GM12865 (cell line): ENCODE results near the gene RFNG.

Experiments
- DNase-seq: peaks from one replicate; pipeline ENCODE4 v3.0.0; 2010; ENCODE audit warnings: low read depth
- H3K4me3 ChIP-seq: 2 replicates; pipeline ENCODE4 v1.5.1; 2011; ENCODE audit warnings: mild to moderate bottlenecking, low read depth, low read length, control low read depth
- TF ChIP-seq, protein P1 (sequence below): IDR thresholded peaks from 2 replicates; pipeline ENCODE4 v1.5.1; 2011; ENCODE audit warnings: low read length, control low read depth, low read depth, inconsistent platforms; ENCODE audit not compliant: insufficient read depth; ENCODE audit errors: missing control alignments

The RFNG gene

DNA sequence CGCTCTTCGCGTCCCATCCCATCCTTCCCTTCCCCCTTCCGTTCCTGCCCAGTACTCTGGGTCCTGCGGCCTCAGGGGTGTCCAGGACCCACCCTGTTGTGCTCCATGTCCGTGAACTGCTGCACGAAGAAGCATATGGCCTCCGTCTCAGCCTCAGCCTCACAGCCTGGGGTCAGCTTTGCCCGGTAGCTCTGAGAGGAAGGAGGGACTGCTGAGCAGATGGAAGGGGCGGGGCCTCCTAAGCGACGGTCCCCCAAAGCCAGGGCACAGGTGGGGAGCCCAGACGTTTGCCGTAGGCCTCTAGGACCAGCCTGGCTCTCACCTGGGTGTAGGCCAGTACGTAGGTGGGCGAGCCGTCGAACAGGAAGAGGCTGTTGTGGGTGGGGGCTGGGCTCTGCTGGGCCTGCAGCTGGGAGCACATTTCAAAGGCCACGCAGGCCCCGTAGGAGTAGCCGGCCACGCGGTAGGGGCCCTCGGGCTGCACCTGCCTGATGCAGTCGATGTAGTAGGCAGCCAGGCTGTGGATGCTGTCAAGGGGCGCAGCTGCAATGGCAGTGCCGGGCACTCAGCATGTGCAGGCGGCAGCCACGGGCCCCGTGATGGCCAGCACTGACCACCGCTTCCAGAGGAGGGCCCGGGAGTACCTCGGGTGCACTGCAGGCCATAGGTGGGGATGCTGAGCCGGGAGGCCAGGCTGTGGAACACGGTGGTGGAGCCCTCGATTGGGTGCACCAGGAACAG is 28.6 kb upstream of the RFNG start:
- H3K4me3 ChIP-seq: no peak overlapping the region
- no peak for DNase-seq
- TF ChIP-seq, protein P1, sequence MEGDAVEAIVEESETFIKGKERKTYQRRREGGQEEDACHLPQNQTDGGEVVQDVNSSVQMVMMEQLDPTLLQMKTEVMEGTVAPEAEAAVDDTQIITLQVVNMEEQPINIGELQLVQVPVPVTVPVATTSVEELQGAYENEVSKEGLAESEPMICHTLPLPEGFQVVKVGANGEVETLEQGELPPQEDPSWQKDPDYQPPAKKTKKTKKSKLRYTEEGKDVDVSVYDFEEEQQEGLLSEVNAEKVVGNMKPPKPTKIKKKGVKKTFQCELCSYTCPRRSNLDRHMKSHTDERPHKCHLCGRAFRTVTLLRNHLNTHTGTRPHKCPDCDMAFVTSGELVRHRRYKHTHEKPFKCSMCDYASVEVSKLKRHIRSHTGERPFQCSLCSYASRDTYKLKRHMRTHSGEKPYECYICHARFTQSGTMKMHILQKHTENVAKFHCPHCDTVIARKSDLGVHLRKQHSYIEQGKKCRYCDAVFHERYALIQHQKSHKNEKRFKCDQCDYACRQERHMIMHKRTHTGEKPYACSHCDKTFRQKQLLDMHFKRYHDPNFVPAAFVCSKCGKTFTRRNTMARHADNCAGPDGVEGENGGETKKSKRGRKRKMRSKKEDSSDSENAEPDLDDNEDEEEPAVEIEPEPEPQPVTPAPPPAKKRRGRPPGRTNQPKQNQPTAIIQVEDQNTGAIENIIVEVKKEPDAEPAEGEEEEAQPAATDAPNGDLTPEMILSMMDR: no peak

DNA sequence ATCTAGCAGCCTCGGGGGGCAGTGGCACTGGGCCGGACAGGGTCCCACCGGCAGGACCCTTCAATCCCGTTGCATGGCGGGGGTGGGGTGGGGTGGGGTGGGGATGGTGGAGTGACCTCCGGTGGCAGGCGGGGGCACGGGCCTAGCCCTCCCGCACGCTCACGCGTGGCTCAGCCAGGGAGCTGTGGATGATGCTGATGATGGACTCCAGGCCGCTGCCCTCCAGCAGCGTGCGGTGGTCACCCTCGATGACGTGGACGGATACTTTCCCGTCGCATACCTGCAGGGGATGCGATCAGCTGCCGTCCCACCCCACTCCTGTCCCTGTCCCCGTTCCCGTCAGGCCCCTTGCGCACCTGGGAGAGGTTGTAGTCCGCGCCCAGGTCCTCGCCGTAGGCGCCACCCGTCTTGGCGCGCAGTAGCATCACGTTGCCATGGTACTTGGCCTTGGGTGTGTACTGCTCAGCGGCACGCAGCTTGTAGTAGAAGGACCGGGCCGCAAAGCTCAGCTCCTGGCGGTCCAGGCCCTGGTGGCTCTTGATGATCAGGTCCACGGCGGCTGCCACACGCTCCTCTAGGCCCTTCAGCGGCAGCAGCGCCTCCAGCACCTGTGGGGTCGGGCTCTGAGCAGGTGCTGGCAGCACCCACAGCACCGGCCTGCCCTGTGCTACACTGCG is 27.5 kb upstream of the RFNG start:
- no peak overlapping the region for H3K4me3 ChIP-seq
- no peak for DNase-seq
- TF ChIP-seq, protein P1: no peak

DNA sequence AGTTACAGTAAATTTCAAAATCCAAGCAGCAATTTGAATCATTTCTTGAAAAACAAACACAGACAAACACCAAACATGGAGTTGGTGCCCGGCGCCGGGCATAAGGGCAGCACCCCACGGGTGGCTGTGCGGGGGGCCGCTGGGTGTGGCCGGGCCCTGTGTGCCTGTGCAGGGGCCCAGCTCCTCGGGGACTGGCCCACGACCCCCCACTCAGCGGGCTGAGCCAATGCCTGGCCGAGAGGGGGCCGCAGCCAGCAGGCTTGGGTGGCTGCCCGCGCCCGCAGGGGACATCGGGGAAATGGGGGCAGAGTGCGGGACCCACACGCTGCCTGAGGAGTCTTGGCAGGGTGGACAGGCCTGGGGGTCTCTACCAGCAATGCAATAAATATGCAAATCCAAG is 26.8 kb upstream of the RFNG start:
- DNase-seq: no peak
- H3K4me3 ChIP-seq: no peak overlapping the region

DNA sequence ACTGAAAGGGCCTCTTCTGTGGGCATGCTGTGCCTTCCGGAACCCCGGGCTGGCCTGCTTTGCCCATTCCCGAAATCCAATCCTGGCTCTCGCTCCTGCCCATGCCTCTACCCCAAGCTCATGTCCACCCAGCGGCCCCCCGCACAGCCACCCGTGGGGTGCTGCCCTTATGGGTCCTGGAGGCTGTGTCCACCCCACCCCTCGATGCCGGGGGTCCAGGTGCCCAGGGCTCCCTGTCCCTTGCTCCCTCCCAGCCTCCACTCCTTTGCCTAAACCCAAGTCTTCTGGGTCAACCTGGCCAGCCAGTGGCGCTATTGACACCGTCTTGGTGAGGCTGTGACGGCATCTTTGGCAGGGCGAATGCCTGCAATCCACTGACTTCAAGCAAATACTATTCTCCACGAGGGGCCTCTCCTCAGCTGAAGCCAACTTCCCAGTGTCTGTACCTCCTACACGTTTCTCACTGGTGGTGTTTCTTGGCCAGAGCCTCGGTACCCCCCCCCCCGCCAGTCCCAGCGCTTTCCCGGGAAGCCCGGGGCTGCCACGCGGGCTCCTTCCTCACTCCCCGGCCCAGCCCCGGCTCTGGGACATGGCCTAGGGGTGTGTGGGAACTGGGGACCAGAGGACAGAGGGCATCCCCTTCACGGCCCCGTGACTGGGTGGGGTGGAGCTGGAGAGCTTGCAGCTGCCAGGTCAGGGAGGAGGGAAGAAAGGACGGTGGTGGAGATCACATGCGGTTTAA is 26.2 kb upstream of the RFNG start:
- DNase-seq: no peak
- TF ChIP-seq, protein P1: no peak
- H3K4me3 ChIP-seq: no peak overlapping the region

More for the DNA sequence above, 26.8 kb upstream of the RFNG start:
- TF ChIP-seq, protein P1: no peak

DNA sequence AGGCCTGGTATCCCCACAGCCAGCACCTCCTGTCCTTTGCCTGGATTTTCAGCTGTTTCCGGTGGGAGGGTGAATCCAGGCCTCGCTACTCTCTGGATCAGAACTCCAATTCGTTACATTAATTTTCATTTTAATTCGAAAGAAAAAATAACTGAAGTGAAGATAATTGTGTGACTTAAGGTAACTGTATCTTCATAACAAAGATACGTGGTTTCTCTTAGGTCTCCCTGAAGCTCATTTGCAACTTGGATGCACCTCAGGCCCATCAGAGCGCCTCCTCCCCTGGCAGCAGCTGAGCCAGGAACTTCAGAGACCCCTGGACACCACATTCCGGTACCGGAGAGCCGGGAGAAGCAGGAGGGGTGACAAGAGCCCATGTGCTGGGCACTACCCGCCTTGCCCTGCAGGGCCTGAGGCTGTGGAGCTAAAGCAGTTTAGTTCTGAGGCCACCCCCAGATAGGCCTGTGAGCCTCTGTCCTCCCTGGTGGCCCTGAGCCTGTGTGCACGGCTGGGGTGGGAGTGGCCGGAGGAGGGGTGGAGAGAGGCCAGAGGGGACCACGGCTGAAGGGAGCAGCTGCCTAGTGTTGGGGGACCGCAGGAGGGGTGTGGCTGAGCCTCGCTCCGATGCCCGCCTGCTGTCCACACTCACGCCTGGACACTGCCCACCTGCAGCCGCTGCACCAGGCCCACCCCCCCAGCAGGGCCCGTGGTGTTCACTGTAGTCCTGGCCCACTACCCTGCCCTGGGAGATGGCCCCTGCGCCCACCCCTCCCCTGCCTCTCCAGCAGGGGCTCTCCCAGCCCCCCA is 25.4 kb upstream of the RFNG start:
- H3K4me3 ChIP-seq: no peak overlapping the region
- DNase-seq: no peak
- TF ChIP-seq, protein P1: no peak

DNA sequence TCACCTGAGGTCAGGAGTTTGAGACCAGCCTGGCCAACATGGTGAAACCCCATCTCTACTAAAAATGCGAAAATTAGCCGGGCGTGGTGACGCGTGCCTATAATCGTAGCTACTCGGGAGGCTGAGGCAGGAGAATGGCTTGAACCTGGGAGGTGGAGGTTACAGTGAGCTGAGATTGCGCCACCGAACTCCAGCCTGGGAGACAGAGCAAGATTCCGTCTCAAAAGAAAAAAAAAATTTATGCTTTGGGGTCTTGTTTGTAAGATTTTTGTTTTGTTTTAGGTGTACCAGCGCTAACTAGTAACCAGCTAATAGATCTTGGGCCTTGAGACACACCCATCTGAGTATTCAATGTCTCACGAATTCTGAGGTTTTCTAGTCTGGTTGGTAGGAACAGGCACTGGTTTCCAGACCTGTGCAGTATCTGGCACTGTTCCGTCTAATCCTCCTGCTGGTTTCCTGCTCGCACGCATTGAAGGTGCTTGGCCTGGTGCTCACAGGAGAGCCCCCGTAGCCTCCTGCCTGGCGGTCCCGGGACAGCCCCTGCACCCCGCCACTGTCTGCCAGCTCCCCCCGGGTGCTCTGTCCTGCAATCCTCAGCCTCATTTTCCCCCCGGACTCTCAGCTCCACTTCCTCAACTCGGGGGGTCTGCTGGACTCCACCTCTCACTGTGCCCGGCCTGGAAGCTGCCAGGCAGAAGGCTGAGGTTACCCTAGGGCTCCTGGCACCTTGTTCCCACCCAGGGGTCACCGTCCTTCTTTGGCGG is 24.6 kb upstream of the RFNG start:
- no peak overlapping the region for H3K4me3 ChIP-seq
- TF ChIP-seq, protein P1: no peak
- no peak for DNase-seq
